RWPE2 (cell line): ENCODE results near the gene MPO.

Source experiments
- ATAC-seq: fragments of 200-7000 bp; cut with Tn5 transposase; 3 replicates; pipeline ENCODE4 v1.9.1; 2021; ENCODE audit warnings: low read depth
- DNase-seq: peaks from one replicate; pipeline ENCODE4 v3.0.0-alpha.2; 2020; ENCODE audit warnings: low spot score
- H3K27ac ChIP-seq: fragments of 450-650 bp; 2 replicates; pipeline ENCODE4 v1.5.1; 2017; ENCODE audit warnings: mild to moderate bottlenecking; ENCODE audit not compliant: poor library complexity, severe bottlenecking
- H3K27me3 ChIP-seq: fragments of 250-450 bp; sonication (Bioruptor Pico); 2 replicates; pipeline ENCODE4 v1.5.1; 2021; ENCODE audit warnings: mild to moderate bottlenecking, moderate library complexity; ENCODE audit not compliant: insufficient read depth, poor library complexity, severe bottlenecking
- H3K36me3 ChIP-seq: fragments of 250-450 bp; sonication (Bioruptor Pico); 2 replicates; pipeline ENCODE4 v1.5.1; 2020; ENCODE audit warnings: low read depth, mild to moderate bottlenecking, moderate library complexity
- H3K4me1 ChIP-seq: fragments of 250-450 bp; sonication (Bioruptor Pico); 2 replicates; pipeline ENCODE4 v1.5.1; 2021; ENCODE audit warnings: mild to moderate bottlenecking, moderate library complexity; ENCODE audit not compliant: insufficient read depth, poor library complexity, severe bottlenecking
- H3K4me3 ChIP-seq: fragments of 250-450 bp; sonication (Bioruptor Pico); 2 replicates; pipeline ENCODE4 v1.5.1; 2021; ENCODE audit warnings: mild to moderate bottlenecking, moderate library complexity; ENCODE audit not compliant: severe bottlenecking
- H3K9me3 ChIP-seq: fragments of 250-450 bp; sonication (Bioruptor Pico); 2 replicates; pipeline ENCODE4 v1.5.1; 2021; ENCODE audit warnings: mild to moderate bottlenecking, moderate library complexity; ENCODE audit not compliant: severe bottlenecking
- CTCF ChIP-seq: fragments of 450-650 bp; IDR thresholded peaks from one replicate; pipeline ENCODE4 v1.5.1; 2017; ENCODE audit warnings: mild to moderate bottlenecking, moderate library complexity; ENCODE audit not compliant: poor library complexity, severe bottlenecking

Gene MPO

GRCh38 chr17:58315750-58316149 is 35.0 kb upstream of the MPO start:
- Histone ChIP-seq H3K36me3 (no peaks in the 10 kb centered on the region), H3K9me3 (no peaks in the 10 kb centered on the region), H3K4me1 (no peaks in the 10 kb centered on the region), H3K4me3 (no peak overlapping the region), H3K27ac (no peak overlapping the region), H3K27me3 (no peaks in the 10 kb centered on the region)
- ATAC-seq: no peak
- TF ChIP-seq CTCF: no peak
- DNase-seq: no peak

DNA sequence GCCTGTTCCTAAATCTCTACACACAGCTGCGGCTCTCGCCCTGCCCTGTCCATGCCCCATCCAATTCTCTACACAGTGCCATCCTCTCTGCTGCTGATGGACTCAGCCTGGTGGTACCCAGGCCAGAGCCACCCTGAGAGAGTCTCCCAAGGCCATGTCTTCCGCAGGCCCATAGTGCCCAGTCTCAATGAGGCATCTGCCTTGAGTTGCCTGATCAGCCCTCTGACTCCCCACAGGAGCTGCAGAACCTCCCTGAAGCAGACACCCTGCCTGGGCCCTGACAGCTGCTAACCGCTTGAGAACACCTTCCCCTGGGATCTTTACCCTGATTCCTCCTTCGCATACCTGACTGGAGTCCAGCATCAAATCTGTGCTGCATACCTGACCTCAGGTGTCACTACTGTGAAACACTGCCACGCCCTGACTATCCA is 34.6 kb upstream of the MPO start:
- no peak overlapping the region for H3K4me3 ChIP-seq
- H3K9me3 ChIP-seq: no peaks in the 10 kb centered on the region
- no peak overlapping the region for H3K27ac ChIP-seq
- DNase-seq (peak; percentile 44), ATAC-seq (0 out of 3 replicates have a peak, but pooled peaks have one; percentile 4)
- H3K4me1 ChIP-seq: no peaks in the 10 kb centered on the region
- no peak for TF ChIP-seq CTCF
- H3K27me3 ChIP-seq: no peaks in the 10 kb centered on the region
- no peaks in the 10 kb centered on the region for H3K36me3 ChIP-seq

DNA sequence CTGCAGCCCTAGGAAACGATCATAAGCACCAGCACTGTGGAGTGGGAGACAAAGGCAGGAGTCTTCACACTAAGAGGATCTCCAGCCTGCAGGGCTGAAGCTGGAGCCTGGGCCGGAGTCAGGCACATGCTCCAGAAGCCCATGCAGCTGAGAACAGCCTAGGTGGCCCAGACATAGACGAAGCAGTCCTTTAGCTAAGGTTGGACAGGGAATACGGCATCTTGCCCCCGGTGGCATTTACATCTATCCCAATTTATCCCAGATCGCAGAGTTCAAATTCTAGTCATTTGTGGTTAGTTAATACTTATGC is 33.9 kb upstream of the MPO start:
- Histone ChIP-seq H3K9me3 (no peaks in the 10 kb centered on the region), H3K36me3 (no peaks in the 10 kb centered on the region), H3K27ac (no peak overlapping the region), H3K4me1 (no peaks in the 10 kb centered on the region), H3K27me3 (no peaks in the 10 kb centered on the region), H3K4me3 (no peak overlapping the region)
- no peak for ATAC-seq
- no peak for TF ChIP-seq CTCF
- DNase-seq: peak; percentile 42

DNA sequence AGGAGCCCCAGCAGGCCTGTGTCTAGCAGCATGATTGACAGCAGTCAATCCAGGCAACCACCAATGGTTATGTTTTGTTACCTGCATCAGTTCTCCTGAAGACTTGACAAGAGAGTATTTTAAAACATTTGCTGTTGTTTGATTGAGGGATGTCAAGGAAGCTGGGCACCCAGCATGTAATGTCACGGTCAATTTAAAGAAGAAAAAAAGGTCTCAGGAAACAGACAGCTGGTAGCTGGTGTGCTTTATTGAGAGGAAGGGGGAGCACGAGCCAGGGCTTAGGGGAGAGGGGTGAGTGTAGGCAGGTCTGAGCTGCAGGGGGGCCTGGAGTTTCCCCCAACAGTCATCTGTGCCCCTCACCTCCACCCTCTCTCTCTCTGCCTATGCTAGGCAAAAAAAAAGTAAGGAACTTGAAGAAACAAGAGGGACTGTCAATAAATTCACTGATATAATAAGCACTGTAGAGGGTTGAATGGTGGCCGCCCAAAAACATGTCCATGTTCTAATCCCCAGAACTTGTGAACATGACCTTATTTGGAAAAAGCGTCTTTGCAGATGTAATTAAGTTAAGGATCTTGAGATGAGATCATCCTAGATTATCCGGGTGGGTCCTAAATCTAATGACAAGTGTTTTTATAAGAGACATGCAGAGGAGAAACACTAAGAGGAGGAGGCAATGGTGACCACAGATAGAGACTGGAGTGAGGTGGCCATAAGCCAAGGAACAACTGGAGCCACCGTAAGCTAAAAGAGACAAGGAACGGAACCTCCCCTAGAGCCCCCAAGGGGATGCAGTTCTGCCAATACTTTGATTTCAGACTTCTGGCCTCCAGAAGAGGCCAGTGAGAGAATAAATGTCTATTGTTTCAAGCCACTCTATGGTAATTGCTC is 33.3 kb upstream of the MPO start:
- no peak for TF ChIP-seq CTCF
- ATAC-seq (no peak), DNase-seq (no peak)
- H3K4me3 ChIP-seq: no peak overlapping the region
- H3K27me3 ChIP-seq: no peaks in the 10 kb centered on the region
- H3K36me3 ChIP-seq: no peaks in the 10 kb centered on the region
- no peaks in the 10 kb centered on the region for H3K9me3 ChIP-seq
- no peaks in the 10 kb centered on the region for H3K4me1 ChIP-seq
- no peak overlapping the region for H3K27ac ChIP-seq

GRCh38 chr17:58312829-58313228 is 32.1 kb upstream of the MPO start:
- DNase-seq (no peak), ATAC-seq (no peak)
- Histone ChIP-seq H3K27ac (no peak overlapping the region), H3K9me3 (no peaks in the 10 kb centered on the region), H3K27me3 (no peaks in the 10 kb centered on the region), H3K4me3 (no peak overlapping the region), H3K36me3 (no peaks in the 10 kb centered on the region), H3K4me1 (no peaks in the 10 kb centered on the region)
- peak; percentile 23 for TF ChIP-seq CTCF
